Liver (tissue), 9 donors: ENCODE data around the gene ARMC5. TPM values are rescaled to one million over a fixed set of nuclear protein-coding genes. Genes with fewer than 3 reads are reported as not detected.

Experiments used
- DNase-seq: peaks from one replicate; pipeline ENCODE4 v3.0.0-alpha.2; 2017; ENCODE audit warnings: low spot score
- H3K27ac ChIP-seq, 2 donors: one replicate each; pipeline ENCODE4 v1.7.0; 2013; ENCODE audit warnings: inconsistent platforms in 2 of 2, low read length in 2 of 2, control low read depth in 1 of 2, low read depth in 1 of 2, mild to moderate bottlenecking in 1 of 2
- H3K27me3 ChIP-seq, 4 donors: one replicate each; pipeline versions ENCODE4 v1.6.1 to v1.7.0; 2013; ENCODE audit warnings: low read length in 3 of 4, inconsistent platforms in 1 of 4, mild to moderate bottlenecking in 1 of 4, moderate library complexity in 1 of 4; ENCODE audit not compliant: control insufficient read depth in 4 of 4, insufficient read depth in 4 of 4
- H3K36me3 ChIP-seq, 4 donors: one replicate each; pipeline versions ENCODE4 v1.6.1 to v1.7.0; 2013; ENCODE audit warnings: low read length in 3 of 4, mild to moderate bottlenecking in 3 of 4, low read depth in 1 of 4, moderate library complexity in 1 of 4; ENCODE audit not compliant: control insufficient read depth in 4 of 4, insufficient read depth in 3 of 4
- H3K4me1 ChIP-seq, 4 donors: one replicate each; pipeline versions ENCODE4 v1.6.1 to v1.7.0; 2013; ENCODE audit warnings: low read length in 3 of 4, mild to moderate bottlenecking in 3 of 4, moderate library complexity in 1 of 4; ENCODE audit not compliant: control insufficient read depth in 4 of 4, insufficient read depth in 4 of 4
- H3K4me3 ChIP-seq, 3 donors: one replicate each; pipeline versions ENCODE4 v1.6.1 to v1.7.0; 2013; ENCODE audit warnings: low read length in 3 of 3, control low read depth in 1 of 3, low read depth in 1 of 3, mild to moderate bottlenecking in 1 of 3
- H3K9ac ChIP-seq, 2 donors: one replicate each; pipeline ENCODE4 v1.7.0; 2013; ENCODE audit warnings: low read length in 2 of 2, mild to moderate bottlenecking in 2 of 2, moderate library complexity in 2 of 2, control low read depth in 1 of 2, low read depth in 1 of 2
- H3K9me3 ChIP-seq, 4 donors: one replicate each; pipeline versions ENCODE4 v1.6.1 to v1.7.0; 2013; ENCODE audit warnings: low read length in 3 of 4; ENCODE audit not compliant: control insufficient read depth in 4 of 4
- EGR1 ChIP-seq, 2 donors: IDR thresholded peaks; 2 replicates each; pipeline ENCODE4 v1.6.1; 2016 to 2018; ENCODE audit warnings: antibody characterized with exemption in 2 of 2, low read depth in 2 of 2
- FOXA1 ChIP-seq: IDR thresholded peaks from 2 replicates; pipeline ENCODE4 v1.6.1; 2016; ENCODE audit warnings: antibody characterized with exemption
- GABPA ChIP-seq, 2 donors: IDR thresholded peaks in 1 of 2; conservative IDR thresholded peaks in 1 of 2; 2 replicates each; pipeline ENCODE4 v1.6.1; 2016; ENCODE audit warnings: antibody characterized with exemption in 2 of 2, mild to moderate bottlenecking in 1 of 2, moderate library complexity in 1 of 2
- HNF4A ChIP-seq, 2 donors: conservative IDR thresholded peaks; 2 replicates each; pipeline ENCODE4 v1.6.1; 2016; ENCODE audit warnings: antibody characterized with exemption in 2 of 2, mild to moderate bottlenecking in 2 of 2
- HNF4G ChIP-seq: IDR thresholded peaks from 2 replicates; pipeline ENCODE4 v1.6.1; 2016; ENCODE audit warnings: antibody characterized with exemption
- JUND ChIP-seq, 2 donors: IDR thresholded peaks; 2 replicates each; pipeline ENCODE4 v1.6.1; 2016; ENCODE audit warnings: antibody characterized with exemption in 2 of 2
- NR2F2 ChIP-seq: IDR thresholded peaks from 2 replicates; pipeline ENCODE4 v1.6.1; 2016; ENCODE audit warnings: antibody characterized with exemption
- RAD21 ChIP-seq, 2 donors: IDR thresholded peaks; 2 replicates each; pipeline ENCODE4 v1.6.1; 2016; ENCODE audit warnings: antibody characterized with exemption in 2 of 2, mild to moderate bottlenecking in 2 of 2
- RXRA ChIP-seq, 2 donors: IDR thresholded peaks; 2 replicates each; pipeline ENCODE4 v1.6.1; 2017 to 2018; ENCODE audit warnings: antibody characterized with exemption in 2 of 2, mild to moderate bottlenecking in 1 of 2
- SP1 ChIP-seq: IDR thresholded peaks from 2 replicates; pipeline ENCODE4 v1.6.1; 2018; ENCODE audit warnings: antibody characterized with exemption, mild to moderate bottlenecking
- TAF1 ChIP-seq: conservative IDR thresholded peaks from 2 replicates; pipeline ENCODE4 v1.6.1; 2016; ENCODE audit warnings: antibody characterized with exemption, mild to moderate bottlenecking
- YY1 ChIP-seq: IDR thresholded peaks from 2 replicates; pipeline ENCODE4 v1.6.1; 2016; ENCODE audit warnings: antibody characterized with exemption, mild to moderate bottlenecking
- WGBS: extraction: QIAGEN DNeasy Blood & Tissue Kit; methylation state at CpG from one replicate; pipeline ENCODE4 v1.1.7; 2013; 5-methylcytosine and 5-hydroxymethylcytosine counted together
- polyA plus RNA-seq, 2 donors: library from polyadenylated mRNA; stranded (reverse) in 1 of 2; unstranded in 1 of 2; fragments of 200-250 nt in 1 of 2; fragments of >200 nt in 1 of 2; fragmentation: Nextera tagmentation in 1 of 2; extraction: Ambion mirVana in 1 of 2; gene quantifications; one replicate each; pipeline versions ENCODE4 v1.2.1 to v1.2.3, GENCODE V29; 2013 to 2015
- total RNA-seq, 2 donors: library from RNA; depleted of rRNA; stranded (reverse); fragments of >200 nt; gene quantifications; one replicate each; pipeline ENCODE4 v1.2.3, GENCODE V29; 2014
- TF ChIP-seq, protein P1 (sequence below): fragments of 150-350 bp; IDR thresholded peaks from 2 replicates; pipeline ENCODE4 v1.5.1; 2017; ENCODE audit warnings: improper control_type of control experiment, low read depth, low read length; ENCODE audit not compliant: missing input control
- TF ChIP-seq, protein P2 (sequence below): IDR thresholded peaks from 2 replicates; pipeline ENCODE4 v1.6.1; 2016; ENCODE audit warnings: antibody characterized with exemption
- TF ChIP-seq, protein P3 (sequence below): IDR thresholded peaks from 2 replicates; pipeline ENCODE4 v1.6.1; 2016; ENCODE audit warnings: antibody characterized with exemption, mild to moderate bottlenecking
- TF ChIP-seq, protein P4 (sequence below): IDR thresholded peaks from 2 replicates; pipeline ENCODE4 v1.6.1; 2016; ENCODE audit warnings: antibody characterized with exemption
- donor health status: healthy.
- donor health status: healthy.
- donor health status: healthy.
- donor health status: healthy.
- donor health status: healthy.

The ARMC5 gene
- total and polyA plus RNA-seq, 4 donors, result 5.4 to 13.3 (median 11.4) TPM

DNA sequence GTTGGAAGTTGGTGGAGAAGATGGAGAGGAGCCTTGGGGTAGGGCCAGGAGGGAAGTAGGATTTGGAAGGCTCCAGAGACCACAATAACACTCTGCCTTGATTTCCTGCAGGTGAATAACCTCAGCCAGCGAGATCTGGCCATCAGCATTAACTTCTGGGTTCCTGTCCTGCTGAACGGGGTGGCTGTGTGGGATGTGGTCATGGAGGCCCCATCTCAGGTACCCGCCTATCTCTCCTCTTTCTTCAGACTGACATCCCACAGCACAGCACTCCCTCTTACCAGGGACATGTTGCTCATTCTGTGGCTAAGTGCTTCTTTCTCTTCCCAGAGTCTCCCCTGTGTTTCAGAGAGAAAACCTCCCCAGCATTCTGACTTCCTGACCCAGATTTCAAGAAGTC, 36.1 kb upstream of the ARMC5 start:
- no peaks in the 10 kb centered on the region for H3K27me3 ChIP-seq
- H3K4me3 ChIP-seq, result no peak overlapping the region
- no peaks in the 10 kb centered on the region for H3K36me3 ChIP-seq
- WGBS, result 62% methylated on average over 3 of the region's 3 CpGs
- H3K9me3 ChIP-seq, result no peaks in the 10 kb centered on the region
- TF ChIP-seq RAD21 (IDR thresholded peaks at IDR 0.05) (no peak), TAF1 (no peak), JUND (IDR thresholded peaks at IDR 0.05) (no peak), EGR1 (IDR thresholded peaks at IDR 0.05; ENCODE audit: low read depth in 2 of 2) (no peak), NR2F2 (no peak), HNF4A (conservative IDR thresholded peaks at IDR 0.05) (no peak)
- TF ChIP-seq, protein P1, sequence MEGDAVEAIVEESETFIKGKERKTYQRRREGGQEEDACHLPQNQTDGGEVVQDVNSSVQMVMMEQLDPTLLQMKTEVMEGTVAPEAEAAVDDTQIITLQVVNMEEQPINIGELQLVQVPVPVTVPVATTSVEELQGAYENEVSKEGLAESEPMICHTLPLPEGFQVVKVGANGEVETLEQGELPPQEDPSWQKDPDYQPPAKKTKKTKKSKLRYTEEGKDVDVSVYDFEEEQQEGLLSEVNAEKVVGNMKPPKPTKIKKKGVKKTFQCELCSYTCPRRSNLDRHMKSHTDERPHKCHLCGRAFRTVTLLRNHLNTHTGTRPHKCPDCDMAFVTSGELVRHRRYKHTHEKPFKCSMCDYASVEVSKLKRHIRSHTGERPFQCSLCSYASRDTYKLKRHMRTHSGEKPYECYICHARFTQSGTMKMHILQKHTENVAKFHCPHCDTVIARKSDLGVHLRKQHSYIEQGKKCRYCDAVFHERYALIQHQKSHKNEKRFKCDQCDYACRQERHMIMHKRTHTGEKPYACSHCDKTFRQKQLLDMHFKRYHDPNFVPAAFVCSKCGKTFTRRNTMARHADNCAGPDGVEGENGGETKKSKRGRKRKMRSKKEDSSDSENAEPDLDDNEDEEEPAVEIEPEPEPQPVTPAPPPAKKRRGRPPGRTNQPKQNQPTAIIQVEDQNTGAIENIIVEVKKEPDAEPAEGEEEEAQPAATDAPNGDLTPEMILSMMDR, result no peak
- TF ChIP-seq, protein P2, sequence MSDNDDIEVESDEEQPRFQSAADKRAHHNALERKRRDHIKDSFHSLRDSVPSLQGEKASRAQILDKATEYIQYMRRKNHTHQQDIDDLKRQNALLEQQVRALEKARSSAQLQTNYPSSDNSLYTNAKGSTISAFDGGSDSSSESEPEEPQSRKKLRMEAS, result no peak
- H3K9ac ChIP-seq, result no peak overlapping the region
- H3K27ac ChIP-seq, result no peak overlapping the region
- no peak for DNase-seq
- H3K4me1 ChIP-seq, result peaks cover 0 to 5% (median 2%) of the 10 kb centered on the region in 4 donors

DNA sequence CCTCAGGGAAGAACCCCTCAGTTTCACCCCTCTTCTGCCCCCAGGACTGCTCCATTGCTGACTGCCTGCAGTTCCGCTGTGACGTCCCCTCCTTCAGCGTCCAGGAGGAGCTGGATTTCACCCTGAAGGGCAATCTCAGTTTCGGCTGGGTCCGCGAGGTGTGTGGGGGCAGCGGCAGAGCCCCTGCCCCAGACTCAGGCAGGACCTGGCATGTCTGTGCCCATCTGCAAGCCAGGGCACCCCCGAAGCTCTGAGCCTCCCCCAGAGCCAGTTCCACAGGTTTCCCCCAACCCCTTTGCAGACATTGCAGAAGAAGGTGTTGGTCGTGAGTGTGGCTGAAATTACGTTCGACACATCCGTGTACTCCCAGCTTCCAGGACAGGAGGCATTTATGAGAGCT, 35.5 kb upstream of the ARMC5 start:
- Histone ChIP-seq H3K4me3 (no peak overlapping the region), H3K4me1 (peaks cover 0 to 7% (median 3%) of the 10 kb centered on the region in 4 donors), H3K27ac (no peak overlapping the region), H3K9ac (no peak overlapping the region), H3K9me3 (no peaks in the 10 kb centered on the region), H3K27me3 (no peaks in the 10 kb centered on the region), H3K36me3 (no peaks in the 10 kb centered on the region)
- WGBS, result 78% methylated on average over 12 of the region's 12 CpGs
- TF ChIP-seq RAD21 (IDR thresholded peaks at IDR 0.05), result no peak
- TF ChIP-seq HNF4G, result no peak
- no peak for TF ChIP-seq EGR1 (IDR thresholded peaks at IDR 0.05; ENCODE audit: low read depth in 2 of 2)
- TF ChIP-seq, protein P3, sequence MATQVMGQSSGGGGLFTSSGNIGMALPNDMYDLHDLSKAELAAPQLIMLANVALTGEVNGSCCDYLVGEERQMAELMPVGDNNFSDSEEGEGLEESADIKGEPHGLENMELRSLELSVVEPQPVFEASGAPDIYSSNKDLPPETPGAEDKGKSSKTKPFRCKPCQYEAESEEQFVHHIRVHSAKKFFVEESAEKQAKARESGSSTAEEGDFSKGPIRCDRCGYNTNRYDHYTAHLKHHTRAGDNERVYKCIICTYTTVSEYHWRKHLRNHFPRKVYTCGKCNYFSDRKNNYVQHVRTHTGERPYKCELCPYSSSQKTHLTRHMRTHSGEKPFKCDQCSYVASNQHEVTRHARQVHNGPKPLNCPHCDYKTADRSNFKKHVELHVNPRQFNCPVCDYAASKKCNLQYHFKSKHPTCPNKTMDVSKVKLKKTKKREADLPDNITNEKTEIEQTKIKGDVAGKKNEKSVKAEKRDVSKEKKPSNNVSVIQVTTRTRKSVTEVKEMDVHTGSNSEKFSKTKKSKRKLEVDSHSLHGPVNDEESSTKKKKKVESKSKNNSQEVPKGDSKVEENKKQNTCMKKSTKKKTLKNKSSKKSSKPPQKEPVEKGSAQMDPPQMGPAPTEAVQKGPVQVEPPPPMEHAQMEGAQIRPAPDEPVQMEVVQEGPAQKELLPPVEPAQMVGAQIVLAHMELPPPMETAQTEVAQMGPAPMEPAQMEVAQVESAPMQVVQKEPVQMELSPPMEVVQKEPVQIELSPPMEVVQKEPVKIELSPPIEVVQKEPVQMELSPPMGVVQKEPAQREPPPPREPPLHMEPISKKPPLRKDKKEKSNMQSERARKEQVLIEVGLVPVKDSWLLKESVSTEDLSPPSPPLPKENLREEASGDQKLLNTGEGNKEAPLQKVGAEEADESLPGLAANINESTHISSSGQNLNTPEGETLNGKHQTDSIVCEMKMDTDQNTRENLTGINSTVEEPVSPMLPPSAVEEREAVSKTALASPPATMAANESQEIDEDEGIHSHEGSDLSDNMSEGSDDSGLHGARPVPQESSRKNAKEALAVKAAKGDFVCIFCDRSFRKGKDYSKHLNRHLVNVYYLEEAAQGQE, result no peak
- TF ChIP-seq, protein P4, sequence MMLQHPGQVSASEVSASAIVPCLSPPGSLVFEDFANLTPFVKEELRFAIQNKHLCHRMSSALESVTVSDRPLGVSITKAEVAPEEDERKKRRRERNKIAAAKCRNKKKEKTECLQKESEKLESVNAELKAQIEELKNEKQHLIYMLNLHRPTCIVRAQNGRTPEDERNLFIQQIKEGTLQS, result no peak
- no peak for TF ChIP-seq SP1
- no peak for TF ChIP-seq YY1
- TF ChIP-seq, protein P2, result no peak
- TF ChIP-seq, protein P1, result no peak
- no peak for TF ChIP-seq GABPA (IDR thresholded peaks at IDR 0.05 in 1 of 2, conservative IDR thresholded peaks at IDR 0.05 in 1 of 2)
- TF ChIP-seq FOXA1, result no peak
- TF ChIP-seq RXRA (IDR thresholded peaks at IDR 0.05), result no peak
- DNase-seq, result no peak
